Measurements from ENCODE around the gene ACACA. TPM values are rescaled to one million over a fixed set of nuclear protein-coding genes. Genes with fewer than 3 reads are reported as not detected.

Gene ACACA
- total RNA-seq, 3 donors from 2014 or later (not counting 1 experiment from before 2014, with no cell fraction given), result 22.9 to 23.9 (median 23.6) TPM

- no peaks in the 10 kb centered on the region for H3K36me3 ChIP-seq (ENCODE audit: control insufficient read depth, insufficient read depth, low read length)
- ATAC-seq (no peak), DNase-seq (no peak)
- no peaks in the 10 kb centered on the region for H3K27me3 ChIP-seq (ENCODE audit: control insufficient read depth, insufficient read depth, low read length)
- H3K4me1 ChIP-seq (ENCODE audit: control insufficient read depth, insufficient read depth, low read length), result no peaks in the 10 kb centered on the region
- H3K36me3 Mint-ChIP-seq, result no peaks in the 10 kb centered on the region
- H3K4me1 Mint-ChIP-seq, result no peaks in the 10 kb centered on the region
- intact Hi-C loops (cut with micrococcal nuclease), result no loop called here
- no peaks in the 10 kb centered on the region for H3K9me3 Mint-ChIP-seq
- no peak overlapping the region for H3K4me3 Mint-ChIP-seq
- no peak overlapping the region for H3K4me3 ChIP-seq (ENCODE audit: low read length)
- H3K27ac Mint-ChIP-seq, result no peak overlapping the region
- no peaks in the 10 kb centered on the region for H3K9me3 ChIP-seq (ENCODE audit: control insufficient read depth, insufficient read depth, low read length)
- no peaks in the 10 kb centered on the region for H3K27me3 Mint-ChIP-seq (ENCODE audit: low read depth in 2 of 2)
- no peak overlapping the region for H3K27ac ChIP-seq (ENCODE audit: low read length)
- TF ChIP-seq, protein P1, sequence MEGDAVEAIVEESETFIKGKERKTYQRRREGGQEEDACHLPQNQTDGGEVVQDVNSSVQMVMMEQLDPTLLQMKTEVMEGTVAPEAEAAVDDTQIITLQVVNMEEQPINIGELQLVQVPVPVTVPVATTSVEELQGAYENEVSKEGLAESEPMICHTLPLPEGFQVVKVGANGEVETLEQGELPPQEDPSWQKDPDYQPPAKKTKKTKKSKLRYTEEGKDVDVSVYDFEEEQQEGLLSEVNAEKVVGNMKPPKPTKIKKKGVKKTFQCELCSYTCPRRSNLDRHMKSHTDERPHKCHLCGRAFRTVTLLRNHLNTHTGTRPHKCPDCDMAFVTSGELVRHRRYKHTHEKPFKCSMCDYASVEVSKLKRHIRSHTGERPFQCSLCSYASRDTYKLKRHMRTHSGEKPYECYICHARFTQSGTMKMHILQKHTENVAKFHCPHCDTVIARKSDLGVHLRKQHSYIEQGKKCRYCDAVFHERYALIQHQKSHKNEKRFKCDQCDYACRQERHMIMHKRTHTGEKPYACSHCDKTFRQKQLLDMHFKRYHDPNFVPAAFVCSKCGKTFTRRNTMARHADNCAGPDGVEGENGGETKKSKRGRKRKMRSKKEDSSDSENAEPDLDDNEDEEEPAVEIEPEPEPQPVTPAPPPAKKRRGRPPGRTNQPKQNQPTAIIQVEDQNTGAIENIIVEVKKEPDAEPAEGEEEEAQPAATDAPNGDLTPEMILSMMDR (IDR thresholded peaks at IDR 0.05), result no peak
These were observed 21.1 kb downstream of the ACACA start for GRCh38 chr17:37385474-37385990.

- no peak for ATAC-seq
- Mint-ChIP-seq H3K27ac (no peak overlapping the region), H3K9me3 (no peaks in the 10 kb centered on the region), H3K27me3 (ENCODE audit: low read depth in 2 of 2) (no peaks in the 10 kb centered on the region), H3K4me1 (no peaks in the 10 kb centered on the region), H3K4me3 (no peak overlapping the region), H3K36me3 (no peaks in the 10 kb centered on the region)
- intact Hi-C loops (cut with micrococcal nuclease), result no loop called here
- Histone ChIP-seq H3K4me1 (ENCODE audit: control insufficient read depth, insufficient read depth, low read length) (no peaks in the 10 kb centered on the region), H3K4me3 (ENCODE audit: low read length) (no peak overlapping the region), H3K27me3 (ENCODE audit: control insufficient read depth, insufficient read depth, low read length) (no peaks in the 10 kb centered on the region), H3K27ac (ENCODE audit: low read length) (no peak overlapping the region), H3K9me3 (ENCODE audit: control insufficient read depth, insufficient read depth, low read length) (no peaks in the 10 kb centered on the region), H3K36me3 (ENCODE audit: control insufficient read depth, insufficient read depth, low read length) (no peaks in the 10 kb centered on the region)
- TF ChIP-seq, protein P1 (IDR thresholded peaks at IDR 0.05), result no peak
- DNase-seq, result no peak
- 84% methylated on average over 3 of the region's 3 CpGs for WGBS (ENCODE audit: insufficient coverage)
These were observed 22.0 kb downstream of the ACACA start for GRCh38 chr17:37384560-37385149.

GRCh38 chr17:37382056-37382455, 24.6 kb downstream of the ACACA start:
- H3K27ac ChIP-seq (ENCODE audit: low read length), result no peak overlapping the region
- no peaks in the 10 kb centered on the region for H3K4me1 ChIP-seq (ENCODE audit: control insufficient read depth, insufficient read depth, low read length)
- Mint-ChIP-seq H3K36me3 (no peaks in the 10 kb centered on the region), H3K4me1 (no peaks in the 10 kb centered on the region), H3K27ac (no peak overlapping the region), H3K4me3 (no peak overlapping the region), H3K27me3 (ENCODE audit: low read depth in 2 of 2) (no peaks in the 10 kb centered on the region), H3K9me3 (no peaks in the 10 kb centered on the region)
- H3K9me3 ChIP-seq (ENCODE audit: control insufficient read depth, insufficient read depth, low read length), result no peaks in the 10 kb centered on the region
- intact Hi-C loops (cut with micrococcal nuclease), result no loop called here
- no peaks in the 10 kb centered on the region for H3K36me3 ChIP-seq (ENCODE audit: control insufficient read depth, insufficient read depth, low read length)
- no peak overlapping the region for H3K4me3 ChIP-seq (ENCODE audit: low read length)
- TF ChIP-seq, protein P1 (IDR thresholded peaks at IDR 0.05), result no peak
- WGBS (ENCODE audit: insufficient coverage), result no CpG with 5 or more reads among the region's 1 CpG
- ATAC-seq, result no peak
- no peak for DNase-seq
- no peaks in the 10 kb centered on the region for H3K27me3 ChIP-seq (ENCODE audit: control insufficient read depth, insufficient read depth, low read length)

- Mint-ChIP-seq H3K4me1 (peaks cover 0 to 7% of the 10 kb centered on the region in 2 donors), H3K27ac (no peak within 1 kb of the TSS), H3K27me3 (ENCODE audit: low read depth in 2 of 2) (no peaks in the 10 kb centered on the region), H3K9me3 (no peaks in the 10 kb centered on the region), H3K4me3 (no peak within 1 kb of the TSS), H3K36me3 (no peaks in the 10 kb centered on the region)
- H3K9me3 ChIP-seq (ENCODE audit: control insufficient read depth, insufficient read depth, low read length), result no peaks in the 10 kb centered on the region
- 97% methylated on average over 7 of the region's 7 CpGs for WGBS (ENCODE audit: insufficient coverage)
- no peak for ATAC-seq
- TF ChIP-seq, protein P1 (IDR thresholded peaks at IDR 0.05), result no peak
- no peaks in the 10 kb centered on the region for H3K4me1 ChIP-seq (ENCODE audit: control insufficient read depth, insufficient read depth, low read length)
- no peak for DNase-seq
- no peak within 1 kb of the TSS for H3K4me3 ChIP-seq (ENCODE audit: low read length)
- H3K27ac ChIP-seq (ENCODE audit: low read length), result no peak within 1 kb of the TSS
- H3K36me3 ChIP-seq (ENCODE audit: control insufficient read depth, insufficient read depth, low read length), result no peaks in the 10 kb centered on the region
- H3K27me3 ChIP-seq (ENCODE audit: control insufficient read depth, insufficient read depth, low read length), result no peaks in the 10 kb centered on the region
- intact Hi-C loops (cut with micrococcal nuclease), result no loop called here
These were observed 30.9 kb downstream of the ACACA start, which contains the start of gene C17orf78 for GRCh38 chr17:37375706-37376105. C17orf78 (plus strand) TSS chr17:37375985; CDS start chr17:37376093, 108 bp downstream.
